ENCODE data around the gene YAP1.

YAP1 gene

GRCh38 chr11:102280245-102280833 lies 170.1 kb downstream of the YAP1 start:
- no peak for DNase-seq (ENCODE audit: low read depth)

Measured in fibroblast of gingiva (primary cell).